ENCODE data around the gene VSX2. TPM values are rescaled to one million over a fixed set of nuclear protein-coding genes. Genes with fewer than 3 reads are reported as not detected.
A peak's percentile ranks its signal among the peaks of the same experiment; 100 is the strongest.

VSX2 gene
- total and polyA plus RNA-seq, 2 of the 13 experiments (the other 11 are each of a cell fraction or from before 2014, with no cell fraction given): 0.05 TPM; not detected in 1

GRCh38 chr14:74296037-74296467 is 56.8 kb downstream of the VSX2 start (continued):
- TF ChIP-seq ZBTB26 (CRISPR knock-in tag; IDR thresholded peaks at IDR 0.05; ENCODE audit: borderline replicate concordance) (peak; percentile 72; the same call in 1 of the 2 replicates), HDAC1 (CRISPR knock-in tag; IDR thresholded peaks at IDR 0.05) (peak; percentile 83), SMARCC2 (IDR thresholded peaks at IDR 0.05) (no peak), ZC3H4 (CRISPR knock-in tag; IDR thresholded peaks at IDR 0.05; ENCODE audit: borderline replicate concordance) (no peak), YEATS4 (CRISPR knock-in tag; IDR thresholded peaks at IDR 0.05; ENCODE audit: borderline replicate concordance) (peak; percentile 81), SNRNP70 (IDR thresholded peaks at IDR 0.05; ENCODE audit: low read depth, low read length) (no peak), ZNF383 (CRISPR knock-in tag; IDR thresholded peaks at IDR 0.05; ENCODE audit: borderline replicate concordance) (no peak), CAMTA2 (CRISPR knock-in tag; IDR thresholded peaks at IDR 0.05; ENCODE audit: borderline replicate concordance) (peak; percentile 86; the same call in 1 of the 2 replicates), HDAC2 (CRISPR knock-in tag; IDR thresholded peaks at IDR 0.05) (0 out of 2 replicates have a peak, but pooled peaks have one; percentile 38), ARID2 (CRISPR knock-in tag; IDR thresholded peaks at IDR 0.05; ENCODE audit: borderline replicate concordance) (no peak), ZBTB38 (CRISPR knock-in tag; IDR thresholded peaks at IDR 0.05) (peak; percentile 47; the same call in 1 of the 2 replicates), YEATS2 (CRISPR knock-in tag; IDR thresholded peaks at IDR 0.05; ENCODE audit: borderline replicate concordance) (peak; percentile 81; the same call in 1 of the 2 replicates), RXRB (CRISPR knock-in tag; IDR thresholded peaks at IDR 0.05; ENCODE audit: borderline replicate concordance) (peak; percentile 76), ZNF205 (CRISPR knock-in tag; IDR thresholded peaks at IDR 0.05) (0 out of 2 replicates have a peak, but pooled peaks have one; percentile 34), BORCS8-MEF2B (CRISPR knock-in tag; IDR thresholded peaks at IDR 0.05) (peak; percentile 50; the same call in 1 of the 2 replicates), ZNF143 (CRISPR knock-in tag; IDR thresholded peaks at IDR 0.05) (no peak), ZNF512B (CRISPR knock-in tag; IDR thresholded peaks at IDR 0.05; ENCODE audit: borderline replicate concordance) (no peak), BRCA1 (CRISPR knock-in tag; IDR thresholded peaks at IDR 0.05) (0 out of 2 replicates have a peak, but pooled peaks have one; percentile 63), ZNF781 (CRISPR knock-in tag; IDR thresholded peaks at IDR 0.05; ENCODE audit: borderline replicate concordance, not compliant biosample characterization) (peak; percentile 88), MIER3 (CRISPR knock-in tag; IDR thresholded peaks at IDR 0.05; ENCODE audit: borderline replicate concordance) (0 out of 2 replicates have a peak, but pooled peaks have one; percentile 37), TBL1XR1 (IDR thresholded peaks at IDR 0.05; ENCODE audit: borderline replicate concordance, low read length, partially characterized antibody) (no peak), ZBTB21 (CRISPR knock-in tag; IDR thresholded peaks at IDR 0.05) (no peak), KDM6A (CRISPR knock-in tag; IDR thresholded peaks at IDR 0.05; ENCODE audit: low read depth) (no peak), GPN1 (CRISPR knock-in tag; IDR thresholded peaks at IDR 0.05; ENCODE audit: borderline replicate concordance) (no peak), ZNF572 (CRISPR knock-in tag; IDR thresholded peaks at IDR 0.05) (peak; percentile 89; the same call in 1 of the 2 replicates), NFIC (IDR thresholded peaks at IDR 0.05; ENCODE audit: low read length) (no peak), ELF3 (CRISPR knock-in tag; IDR thresholded peaks at IDR 0.05) (peak; percentile 43; the same call in 1 of the 2 replicates)
- TF ChIP-seq, protein P1, sequence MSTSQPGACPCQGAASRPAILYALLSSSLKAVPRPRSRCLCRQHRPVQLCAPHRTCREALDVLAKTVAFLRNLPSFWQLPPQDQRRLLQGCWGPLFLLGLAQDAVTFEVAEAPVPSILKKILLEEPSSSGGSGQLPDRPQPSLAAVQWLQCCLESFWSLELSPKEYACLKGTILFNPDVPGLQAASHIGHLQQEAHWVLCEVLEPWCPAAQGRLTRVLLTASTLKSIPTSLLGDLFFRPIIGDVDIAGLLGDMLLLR (CRISPR knock-in tag; IDR thresholded peaks at IDR 0.05): peak; percentile 64; the same call in 1 of the 2 replicates

All from HepG2 (cell line).